Uterus (tissue), 2 donors: ENCODE measurements around the gene RACGAP1.

ENCODE experiments used
- POLR2A ChIP-seq, 2 donors: fragments of 450-650 bp; IDR thresholded peaks; one replicate each; pipeline ENCODE4 v1.6.1; 2016; ENCODE audit warnings: antibody characterized with exemption in 2 of 2, mild to moderate bottlenecking in 1 of 2, moderate library complexity in 1 of 2
- TF ChIP-seq, protein P1 (sequence below), 4 experiments: fragments of 200-600 bp in 2 of 4; fragments of 450-650 bp in 2 of 4; sonication (generic) in 2 of 4; IDR thresholded peaks; one replicate each; pipeline ENCODE4 v1.5.1; 2016 to 2019; ENCODE audit warnings: antibody characterized with exemption in 4 of 4, mild to moderate bottlenecking in 2 of 4, moderate library complexity in 1 of 4

DNA sequence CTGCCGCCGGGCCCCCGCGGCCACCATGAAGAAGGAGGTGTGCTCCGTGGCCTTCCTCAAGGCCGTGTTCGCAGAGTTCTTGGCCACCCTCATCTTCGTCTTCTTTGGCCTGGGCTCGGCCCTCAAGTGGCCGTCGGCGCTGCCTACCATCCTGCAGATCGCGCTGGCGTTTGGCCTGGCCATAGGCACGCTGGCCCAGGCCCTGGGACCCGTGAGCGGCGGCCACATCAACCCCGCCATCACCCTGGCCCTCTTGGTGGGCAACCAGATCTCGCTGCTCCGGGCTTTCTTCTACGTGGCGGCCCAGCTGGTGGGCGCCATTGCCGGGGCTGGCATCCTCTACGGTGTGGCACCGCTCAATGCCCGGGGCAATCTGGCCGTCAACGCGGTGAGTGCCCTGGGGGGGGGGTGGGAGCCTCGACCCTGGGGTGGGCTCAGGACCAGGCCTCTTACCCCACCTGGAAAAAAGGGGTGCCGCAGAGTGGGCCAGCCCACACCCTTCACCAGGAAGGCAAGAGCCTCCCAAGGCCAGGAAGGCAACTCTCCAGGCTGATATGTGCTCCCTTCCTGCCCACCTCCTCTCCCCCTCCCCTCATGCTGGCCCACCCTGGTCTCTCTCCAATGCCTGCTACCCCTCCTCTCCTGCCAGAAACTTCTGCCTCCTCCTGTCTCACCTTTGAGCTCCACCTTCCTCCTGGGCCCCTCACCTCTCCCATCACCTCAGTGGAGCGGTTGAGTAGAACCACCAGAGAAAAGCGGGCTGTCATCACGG is 63.1 kb downstream of the RACGAP1 start:
- TF ChIP-seq, protein P1, sequence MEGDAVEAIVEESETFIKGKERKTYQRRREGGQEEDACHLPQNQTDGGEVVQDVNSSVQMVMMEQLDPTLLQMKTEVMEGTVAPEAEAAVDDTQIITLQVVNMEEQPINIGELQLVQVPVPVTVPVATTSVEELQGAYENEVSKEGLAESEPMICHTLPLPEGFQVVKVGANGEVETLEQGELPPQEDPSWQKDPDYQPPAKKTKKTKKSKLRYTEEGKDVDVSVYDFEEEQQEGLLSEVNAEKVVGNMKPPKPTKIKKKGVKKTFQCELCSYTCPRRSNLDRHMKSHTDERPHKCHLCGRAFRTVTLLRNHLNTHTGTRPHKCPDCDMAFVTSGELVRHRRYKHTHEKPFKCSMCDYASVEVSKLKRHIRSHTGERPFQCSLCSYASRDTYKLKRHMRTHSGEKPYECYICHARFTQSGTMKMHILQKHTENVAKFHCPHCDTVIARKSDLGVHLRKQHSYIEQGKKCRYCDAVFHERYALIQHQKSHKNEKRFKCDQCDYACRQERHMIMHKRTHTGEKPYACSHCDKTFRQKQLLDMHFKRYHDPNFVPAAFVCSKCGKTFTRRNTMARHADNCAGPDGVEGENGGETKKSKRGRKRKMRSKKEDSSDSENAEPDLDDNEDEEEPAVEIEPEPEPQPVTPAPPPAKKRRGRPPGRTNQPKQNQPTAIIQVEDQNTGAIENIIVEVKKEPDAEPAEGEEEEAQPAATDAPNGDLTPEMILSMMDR (IDR thresholded peaks at IDR 0.05), result no peak
- TF ChIP-seq POLR2A (IDR thresholded peaks at IDR 0.05), result no peak
